ENCODE results near the gene BMERB1.
"Not testable (repeated sequence)": the region's sequence is repeated elsewhere in the genome, so short reads cannot be mapped to it uniquely, and the experiment has no call there.

Gene BMERB1

GRCh38 chr16:15440852-15441251 is 6.5 kb downstream of the BMERB1 start:
- H3K27me3 Mint-ChIP-seq: peaks cover 7% of the 10 kb centered on the region
- CTCF ChIA-PET: no interaction called here
- H3K36me3 Mint-ChIP-seq: no peaks in the 10 kb centered on the region
- DNase-seq: no peak
- H3K4me1 Mint-ChIP-seq: peaks cover under 1% of the 10 kb centered on the region
- peaks cover 11% of the 10 kb centered on the region for H3K9me3 Mint-ChIP-seq
- H3K27ac Mint-ChIP-seq: no peak overlapping the region
- no peak overlapping the region for H3K4me3 Mint-ChIP-seq

- H3K36me3 Mint-ChIP-seq, DNase-seq, CTCF ChIA-PET, H3K27me3 Mint-ChIP-seq, H3K4me1 Mint-ChIP-seq, H3K27ac Mint-ChIP-seq, H3K4me3 Mint-ChIP-seq: not testable (repeated sequence)
- H3K9me3 Mint-ChIP-seq: peaks cover 14% of the 10 kb centered on the region
Observed at GRCh38 chr16:15442140-15442539, 7.8 kb downstream of the BMERB1 start.

- CTCF ChIA-PET: interaction anchor here (0.6 kb wide), 1 partner anchor 46 kb away, joined by 3 read pairs; no protein-coding TSS in a partner anchor
- no peak for DNase-seq
- Mint-ChIP-seq H3K4me1 (no peaks in the 10 kb centered on the region), H3K9me3 (peaks cover 14% of the 10 kb centered on the region), H3K36me3 (no peaks in the 10 kb centered on the region), H3K27ac (no peak overlapping the region), H3K4me3 (no peak overlapping the region), H3K27me3 (peaks cover 4% of the 10 kb centered on the region)
Observed at GRCh38 chr16:15443753-15444152, 9.4 kb downstream of the BMERB1 start.

DNA sequence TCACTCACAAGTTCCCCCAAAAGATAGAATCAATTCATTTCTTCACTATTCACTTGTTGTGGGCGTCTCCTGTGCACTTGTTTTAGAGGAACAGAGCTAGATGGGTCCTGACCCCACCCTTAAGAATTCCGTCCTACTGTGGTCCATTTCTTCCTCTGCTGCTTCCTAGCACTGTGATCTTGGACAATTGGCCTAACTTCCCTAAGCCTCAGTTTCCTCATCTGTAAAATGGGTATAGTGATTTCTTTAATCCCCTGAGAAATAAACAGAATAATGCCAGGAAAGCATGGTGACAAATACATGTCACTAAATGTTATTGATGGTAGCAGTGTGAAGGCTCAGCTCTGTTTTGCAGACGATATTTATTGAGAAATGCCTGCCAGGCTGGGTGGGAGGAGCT is 9.9 kb downstream of the BMERB1 start:
- DNase-seq: no peak
- no peak overlapping the region for H3K4me3 Mint-ChIP-seq
- no peaks in the 10 kb centered on the region for H3K36me3 Mint-ChIP-seq
- no peak overlapping the region for H3K27ac Mint-ChIP-seq
- CTCF ChIA-PET: interaction anchor here (0.6 kb wide), 1 partner anchor 45 kb away, joined by 3 read pairs; no protein-coding TSS in a partner anchor
- peaks cover 14% of the 10 kb centered on the region for H3K9me3 Mint-ChIP-seq
- H3K27me3 Mint-ChIP-seq: peaks cover 4% of the 10 kb centered on the region
- no peaks in the 10 kb centered on the region for H3K4me1 Mint-ChIP-seq

GRCh38 chr16:15445450-15445849 is 11.1 kb downstream of the BMERB1 start:
- H3K36me3 Mint-ChIP-seq: no peaks in the 10 kb centered on the region
- H3K4me3 Mint-ChIP-seq: no peak overlapping the region
- H3K27me3 Mint-ChIP-seq: peaks cover 4% of the 10 kb centered on the region
- H3K9me3 Mint-ChIP-seq: peaks cover 14% of the 10 kb centered on the region
- H3K27ac Mint-ChIP-seq: no peak overlapping the region
- DNase-seq: no peak
- CTCF ChIA-PET: interaction anchor here (1.2 kb wide), 1 partner anchor 18 kb away, joined by 3 read pairs; no protein-coding TSS in a partner anchor
- no peaks in the 10 kb centered on the region for H3K4me1 Mint-ChIP-seq

- Mint-ChIP-seq H3K9me3 (peaks cover 14% of the 10 kb centered on the region), H3K27me3 (peaks cover 7% of the 10 kb centered on the region), H3K4me3 (no peak overlapping the region), H3K27ac (no peak overlapping the region), H3K36me3 (no peaks in the 10 kb centered on the region), H3K4me1 (no peaks in the 10 kb centered on the region)
- CTCF ChIA-PET: no interaction called here
- DNase-seq: no peak
Observed at GRCh38 chr16:15446901-15447300, 12.5 kb downstream of the BMERB1 start.

DNA sequence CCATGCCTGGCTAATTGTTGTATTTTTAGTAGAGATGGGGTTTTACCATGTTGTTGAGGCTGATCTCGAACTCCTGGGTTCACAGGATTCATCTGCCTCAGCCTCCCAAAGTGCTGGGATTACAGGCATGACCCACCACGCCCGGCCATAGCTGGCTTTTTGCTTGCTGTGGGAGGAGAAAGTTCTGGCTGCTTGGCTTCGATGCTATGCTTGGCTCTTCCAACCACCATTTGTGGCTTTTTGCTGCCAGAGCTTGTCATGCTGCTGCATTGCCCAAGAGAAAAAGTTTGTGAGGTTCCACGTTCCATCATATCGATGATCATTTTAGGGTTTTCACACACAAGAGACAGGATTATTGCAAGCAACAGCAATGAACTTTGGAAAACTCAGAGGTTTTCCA is 16.2 kb downstream of the BMERB1 start:
- no peaks in the 10 kb centered on the region for H3K36me3 Mint-ChIP-seq
- CTCF ChIA-PET: interaction anchor here (1.1 kb wide), 1 partner anchor 27 kb away, joined by 4 read pairs; no protein-coding TSS in a partner anchor
- H3K27me3 Mint-ChIP-seq: peaks cover 12% of the 10 kb centered on the region
- H3K9me3 Mint-ChIP-seq: peaks cover 4% of the 10 kb centered on the region
- no peak overlapping the region for H3K4me3 Mint-ChIP-seq
- no peak for DNase-seq
- H3K27ac Mint-ChIP-seq: no peak overlapping the region
- no peaks in the 10 kb centered on the region for H3K4me1 Mint-ChIP-seq

GRCh38 chr16:15451098-15451731 is 16.8 kb downstream of the BMERB1 start:
- no peaks in the 10 kb centered on the region for H3K36me3 Mint-ChIP-seq
- no peaks in the 10 kb centered on the region for H3K4me1 Mint-ChIP-seq
- no peak overlapping the region for H3K27ac Mint-ChIP-seq
- H3K9me3 Mint-ChIP-seq: peaks cover 2% of the 10 kb centered on the region
- CTCF ChIA-PET: interaction anchor here (1.1 kb wide), 1 partner anchor 28 kb away, joined by 4 read pairs; no protein-coding TSS in a partner anchor
- H3K27me3 Mint-ChIP-seq: peaks cover 12% of the 10 kb centered on the region
- no peak overlapping the region for H3K4me3 Mint-ChIP-seq
- DNase-seq: no peak

- CTCF ChIA-PET: interaction anchor here (0.7 kb wide), 1 partner anchor 182 kb away, joined by 4 read pairs; no protein-coding TSS in a partner anchor
- no peaks in the 10 kb centered on the region for H3K4me1 Mint-ChIP-seq
- no peaks in the 10 kb centered on the region for H3K36me3 Mint-ChIP-seq
- no peak for DNase-seq
- H3K9me3 Mint-ChIP-seq: no peaks in the 10 kb centered on the region
- no peak overlapping the region for H3K27ac Mint-ChIP-seq
- peaks cover 12% of the 10 kb centered on the region for H3K27me3 Mint-ChIP-seq
- no peak overlapping the region for H3K4me3 Mint-ChIP-seq
Observed at GRCh38 chr16:15452246-15452855, 18.0 kb downstream of the BMERB1 start.

DNA sequence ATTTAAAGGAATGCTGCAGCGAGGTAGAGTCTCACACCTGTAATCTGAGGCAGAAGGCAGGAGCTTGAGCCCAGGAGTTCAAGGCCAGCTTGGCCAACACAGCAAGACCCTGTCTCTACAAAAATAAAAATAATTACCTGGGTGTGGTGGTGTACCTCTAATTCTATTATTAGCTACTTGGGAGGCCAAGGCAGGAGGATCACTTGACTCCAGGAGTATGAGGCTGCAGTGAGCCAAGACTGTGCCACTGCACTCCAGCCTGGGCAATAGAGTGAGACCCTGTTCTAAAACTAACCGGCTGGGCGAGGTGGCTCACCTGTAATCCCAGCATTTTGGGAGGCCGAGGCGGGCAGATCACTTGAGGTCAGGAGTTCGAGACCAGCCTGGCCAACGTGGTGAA is 18.9 kb downstream of the BMERB1 start:
- H3K4me1 Mint-ChIP-seq, H3K36me3 Mint-ChIP-seq, H3K27ac Mint-ChIP-seq, H3K27me3 Mint-ChIP-seq, H3K4me3 Mint-ChIP-seq, DNase-seq, H3K9me3 Mint-ChIP-seq, CTCF ChIA-PET: not testable (repeated sequence)

- H3K27ac Mint-ChIP-seq, CTCF ChIA-PET, H3K9me3 Mint-ChIP-seq, H3K4me3 Mint-ChIP-seq, H3K36me3 Mint-ChIP-seq, H3K27me3 Mint-ChIP-seq, DNase-seq, H3K4me1 Mint-ChIP-seq: not testable (repeated sequence)
Observed at GRCh38 chr16:15454933-15455332, 20.5 kb downstream of the BMERB1 start.

DNA sequence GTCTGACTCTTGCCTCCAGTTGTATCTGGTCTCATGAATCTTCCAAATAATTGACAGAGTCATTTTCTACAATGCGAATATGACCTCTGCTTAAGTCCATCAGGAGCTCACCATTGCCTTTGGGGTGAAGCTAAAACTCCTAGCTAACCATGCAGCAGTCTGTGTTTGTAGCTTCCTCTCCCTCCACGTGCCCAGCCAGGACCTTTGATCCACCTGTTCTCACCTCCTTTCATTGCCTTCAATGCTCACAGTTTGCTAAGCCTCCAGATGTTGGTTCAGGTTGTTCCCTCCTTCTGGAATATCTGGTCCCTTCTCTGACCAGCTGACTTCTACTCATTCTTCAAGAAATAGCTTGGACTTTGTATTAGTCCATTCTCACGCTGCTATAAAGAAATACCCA is 23.0 kb downstream of the BMERB1 start:
- H3K36me3 Mint-ChIP-seq: no peaks in the 10 kb centered on the region
- H3K27ac Mint-ChIP-seq: no peak overlapping the region
- peaks cover 9% of the 10 kb centered on the region for H3K27me3 Mint-ChIP-seq
- H3K4me1 Mint-ChIP-seq: no peaks in the 10 kb centered on the region
- H3K4me3 Mint-ChIP-seq: no peak overlapping the region
- CTCF ChIA-PET: no interaction called here
- no peaks in the 10 kb centered on the region for H3K9me3 Mint-ChIP-seq
- DNase-seq: no peak

DNA sequence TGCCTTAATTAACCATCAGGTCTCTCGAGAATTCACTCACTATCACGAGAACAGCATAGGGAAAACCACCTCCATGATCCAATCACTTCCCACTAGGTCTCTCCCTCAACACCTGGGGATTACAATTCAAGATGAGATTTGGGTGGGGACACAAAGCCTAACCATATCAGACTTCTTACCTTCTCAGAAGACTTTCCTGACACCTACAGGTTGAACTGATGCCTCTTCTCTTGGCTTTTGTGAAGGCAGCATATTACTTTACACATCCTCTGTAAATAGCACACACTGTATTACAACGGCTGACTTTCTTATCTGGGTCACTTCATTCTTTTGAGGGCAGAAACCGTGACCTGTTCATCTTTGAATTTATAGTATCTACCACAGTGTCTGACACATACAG is 23.6 kb downstream of the BMERB1 start:
- no peak for DNase-seq
- no peak overlapping the region for H3K4me3 Mint-ChIP-seq
- no peaks in the 10 kb centered on the region for H3K9me3 Mint-ChIP-seq
- no peaks in the 10 kb centered on the region for H3K36me3 Mint-ChIP-seq
- no peaks in the 10 kb centered on the region for H3K4me1 Mint-ChIP-seq
- H3K27ac Mint-ChIP-seq: no peak overlapping the region
- CTCF ChIA-PET: no interaction called here
- peaks cover 9% of the 10 kb centered on the region for H3K27me3 Mint-ChIP-seq

GRCh38 chr16:15459791-15460190 is 25.4 kb downstream of the BMERB1 start:
- CTCF ChIA-PET: no interaction called here
- Mint-ChIP-seq H3K9me3 (no peaks in the 10 kb centered on the region), H3K27me3 (peaks cover 8% of the 10 kb centered on the region), H3K4me1 (no peaks in the 10 kb centered on the region), H3K27ac (no peak overlapping the region), H3K4me3 (no peak overlapping the region), H3K36me3 (no peaks in the 10 kb centered on the region)
- DNase-seq: no peak

- Mint-ChIP-seq H3K36me3 (no peaks in the 10 kb centered on the region), H3K4me3 (no peak overlapping the region), H3K27me3 (peaks cover 4% of the 10 kb centered on the region), H3K27ac (no peak overlapping the region), H3K9me3 (no peaks in the 10 kb centered on the region), H3K4me1 (no peaks in the 10 kb centered on the region)
- CTCF ChIA-PET: no interaction called here
- no peak for DNase-seq
Observed at GRCh38 chr16:15460601-15461000, 26.2 kb downstream of the BMERB1 start.

Data from activated naive CD4-positive, alpha-beta T cell treated with anti-CD3 and anti-CD28 coated beads, Interleukin-2, amount 10 ng/mL, durations not matched to agents 7 days and 5 days (primary cell).